ENCODE data around the gene TGFBRAP1. TPM values are rescaled to one million over a fixed set of nuclear protein-coding genes. Genes with fewer than 3 reads are reported as not detected.
A peak's percentile ranks its signal among the peaks of the same experiment; 100 is the strongest.

Gene TGFBRAP1
- total and polyA plus RNA-seq, 3 experiments from 2014 or later: 30.8 to 32.1 (median 30.8) TPM

DNA sequence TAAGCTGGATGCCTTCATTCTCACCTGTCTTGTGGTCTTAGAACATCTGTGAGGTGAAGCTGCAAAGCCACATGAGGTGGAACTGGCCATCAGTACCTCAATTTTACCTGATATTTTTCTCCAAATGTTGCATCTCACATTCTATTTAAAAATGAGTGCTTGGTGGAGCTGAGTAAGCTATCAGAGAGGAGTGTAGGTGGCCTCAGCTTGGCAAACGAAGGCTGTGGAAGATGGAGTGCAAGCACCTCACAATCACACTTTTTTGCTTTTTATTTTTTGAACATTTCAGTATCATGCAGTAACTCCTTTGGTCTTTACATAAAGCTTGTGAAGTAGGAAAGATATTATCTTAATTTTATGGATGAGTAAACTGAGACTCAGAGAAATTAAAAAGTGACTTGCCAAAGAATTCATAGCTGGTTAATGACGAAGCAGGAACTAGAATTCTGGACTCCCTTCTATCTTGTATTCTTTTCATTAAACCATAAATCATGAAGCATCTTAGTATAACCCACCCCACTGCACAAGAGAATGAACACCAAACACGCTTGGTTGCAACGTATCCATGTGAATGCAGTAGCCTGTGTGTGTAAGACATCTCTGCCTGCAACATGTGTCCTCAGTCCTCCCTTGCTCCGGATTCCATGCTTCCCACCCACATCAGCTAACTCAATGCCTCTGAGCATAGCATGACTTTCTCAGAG is 35.1 kb upstream of the TGFBRAP1 start:
- Histone ChIP-seq H3K9me3 (ENCODE audit: low read length) (no peaks in the 10 kb centered on the region), H3K27me3 (ENCODE audit: insufficient read depth, low read length, poor library complexity, severe bottlenecking) (no peaks in the 10 kb centered on the region), H3K27ac (ENCODE audit: low read depth, low read length) (no peak overlapping the region), H3K4me3 (ENCODE audit: low read length) (no peak overlapping the region), H3K4me1 (ENCODE audit: insufficient read depth, low read length) (peaks cover 19% of the 10 kb centered on the region), H3K36me3 (ENCODE audit: insufficient read depth, low read length) (no peaks in the 10 kb centered on the region)
- no peak for DNase-seq
- no peaks in the 10 kb centered on the region for H3K27me3 Mint-ChIP-seq
- no peak overlapping the region for H3K4me3 Mint-ChIP-seq
- ChIA-PET CTCF (no interaction called here), POLR2A (no interaction called here)
- peaks cover 3 to 18% (median 7%) of the 10 kb centered on the region in 3 donors for H3K36me3 Mint-ChIP-seq
- H3K9me3 Mint-ChIP-seq: no peaks in the 10 kb centered on the region
- peaks cover 17 to 21% (median 19%) of the 10 kb centered on the region in 3 donors for H3K4me1 Mint-ChIP-seq
- H3K27ac Mint-ChIP-seq: peak overlapping the region in 1 of 8 donors; percentile 40

DNA sequence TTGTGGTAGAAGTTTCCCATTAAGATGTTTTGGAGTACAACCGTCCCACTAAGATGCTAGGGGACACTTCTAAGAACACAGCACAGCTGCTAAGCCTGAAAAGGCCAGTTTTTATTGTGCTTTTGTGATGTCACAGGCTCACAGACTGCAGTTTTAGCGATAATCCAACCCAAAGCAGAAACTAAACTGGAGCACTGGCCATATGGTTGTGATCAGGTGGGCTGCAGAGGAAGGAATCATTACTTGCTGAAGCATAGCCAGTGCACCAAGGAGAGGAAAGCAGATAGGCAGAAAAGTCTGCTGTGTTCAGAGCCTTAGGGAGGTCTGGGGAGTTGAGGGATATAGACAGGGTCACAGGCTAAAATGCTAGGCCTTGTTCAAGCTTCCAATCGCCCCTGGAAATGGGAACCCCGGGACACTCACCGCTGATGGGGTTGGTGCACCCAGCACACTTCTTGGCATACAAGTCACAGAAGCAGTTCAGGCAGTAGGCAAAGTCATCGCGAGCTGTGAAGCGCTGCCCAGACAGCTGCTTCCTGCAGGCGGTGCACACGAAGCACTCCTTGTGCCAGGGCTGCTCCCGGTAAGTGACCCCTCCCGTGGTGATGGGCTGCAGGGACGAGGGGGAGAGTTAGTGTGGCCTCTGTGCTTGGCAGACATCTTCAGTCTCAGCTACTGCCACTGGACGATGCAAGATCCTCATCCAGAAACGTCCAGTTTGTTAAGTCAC is 33.5 kb upstream of the TGFBRAP1 start:
- no peaks in the 10 kb centered on the region for H3K27me3 Mint-ChIP-seq
- peaks cover 9 to 32% (median 15%) of the 10 kb centered on the region in 3 donors for H3K36me3 Mint-ChIP-seq
- no peak overlapping the region for H3K4me3 Mint-ChIP-seq
- CTCF ChIA-PET: interaction anchor here (0.6 to 0.9 kb wide), 3 partner anchors 31 to 181 kb away, joined by 3 to 4 read pairs (median 3); no protein-coding TSS in a partner anchor
- Histone ChIP-seq H3K9me3 (ENCODE audit: low read length) (no peaks in the 10 kb centered on the region), H3K36me3 (ENCODE audit: insufficient read depth, low read length) (no peaks in the 10 kb centered on the region), H3K4me1 (ENCODE audit: insufficient read depth, low read length) (peaks cover 19% of the 10 kb centered on the region), H3K27me3 (ENCODE audit: insufficient read depth, low read length, poor library complexity, severe bottlenecking) (no peaks in the 10 kb centered on the region), H3K4me3 (ENCODE audit: low read length) (no peak overlapping the region), H3K27ac (ENCODE audit: low read depth, low read length) (no peak overlapping the region)
- no peak for DNase-seq
- H3K27ac Mint-ChIP-seq: peak overlapping the region in 1 of 8 donors; percentile 38
- H3K4me1 Mint-ChIP-seq: peaks cover 17 to 21% (median 18%) of the 10 kb centered on the region in 3 donors
- POLR2A ChIA-PET: no interaction called here
- peaks cover 0 to 2% (median 0%) of the 10 kb centered on the region in 5 donors for H3K9me3 Mint-ChIP-seq

DNA sequence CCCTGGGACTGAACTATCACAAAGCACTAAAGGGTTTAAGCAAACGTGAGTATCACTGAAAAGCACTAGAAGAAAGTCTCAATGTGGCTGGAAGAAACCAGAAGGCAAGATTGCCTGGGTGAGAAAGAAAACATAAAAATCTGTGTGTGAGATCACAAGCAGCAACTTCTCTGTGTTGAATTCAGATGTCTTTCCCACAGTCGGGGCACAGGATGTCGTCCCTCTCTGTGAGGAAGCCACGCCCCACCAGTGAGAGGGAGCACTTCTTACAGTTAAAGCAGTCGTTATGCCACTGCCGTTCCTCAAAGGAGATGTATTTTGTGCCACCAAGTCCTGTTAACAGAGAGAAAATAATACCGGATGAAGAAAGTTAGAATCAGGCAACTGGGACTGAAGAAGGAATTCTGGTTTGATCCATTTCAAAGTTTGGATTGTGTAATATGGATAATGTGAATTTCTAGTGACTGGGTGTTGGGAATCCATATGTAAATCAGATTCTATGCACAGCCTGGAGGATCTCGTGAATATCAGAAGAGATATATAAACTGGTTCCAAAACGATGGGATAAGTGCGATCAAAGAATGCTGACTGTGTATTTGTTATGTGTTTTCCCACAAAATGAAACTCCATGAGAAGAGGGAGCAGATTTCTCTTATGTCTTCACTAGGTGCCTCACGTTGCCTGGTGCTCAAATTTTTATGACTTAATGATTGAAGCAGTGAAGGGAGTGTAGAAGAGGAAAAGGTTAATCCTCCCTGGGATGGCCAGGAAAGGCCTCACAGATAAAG is 31.8 kb upstream of the TGFBRAP1 start:
- Histone ChIP-seq H3K4me1 (ENCODE audit: insufficient read depth, low read length) (peaks cover 19% of the 10 kb centered on the region), H3K4me3 (ENCODE audit: low read length) (no peak overlapping the region), H3K27ac (ENCODE audit: low read depth, low read length) (no peak overlapping the region), H3K36me3 (ENCODE audit: insufficient read depth, low read length) (peaks cover 6% of the 10 kb centered on the region), H3K9me3 (ENCODE audit: low read length) (peaks cover 7% of the 10 kb centered on the region), H3K27me3 (ENCODE audit: insufficient read depth, low read length, poor library complexity, severe bottlenecking) (no peaks in the 10 kb centered on the region)
- ChIA-PET POLR2A (no interaction called here), CTCF (interaction anchor here (1.2 kb wide), 1 partner anchor 8 kb away, joined by 3 read pairs; no protein-coding TSS in a partner anchor)
- DNase-seq: peak in 1 of 5 donors; percentile 12
- Mint-ChIP-seq H3K4me3 (no peak overlapping the region), H3K27me3 (no peaks in the 10 kb centered on the region), H3K27ac (peak overlapping the region in 6 of 8 donors; percentile 2 to 59 (median 26)), H3K4me1 (peaks cover 17 to 21% (median 18%) of the 10 kb centered on the region in 3 donors), H3K36me3 (peaks cover 17 to 48% (median 32%) of the 10 kb centered on the region in 3 donors), H3K9me3 (peaks cover 7 to 14% (median 12%) of the 10 kb centered on the region in 5 donors)

GRCh38 chr2:105358593-105358992 is 29.1 kb upstream of the TGFBRAP1 start:
- Histone ChIP-seq H3K36me3 (ENCODE audit: insufficient read depth, low read length) (peaks cover 19% of the 10 kb centered on the region), H3K9me3 (ENCODE audit: low read length) (peaks cover 7% of the 10 kb centered on the region), H3K27me3 (ENCODE audit: insufficient read depth, low read length, poor library complexity, severe bottlenecking) (no peaks in the 10 kb centered on the region), H3K4me1 (ENCODE audit: insufficient read depth, low read length) (peaks cover 15% of the 10 kb centered on the region), H3K27ac (ENCODE audit: low read depth, low read length) (no peak overlapping the region), H3K4me3 (ENCODE audit: low read length) (no peak overlapping the region)
- POLR2A ChIA-PET: interaction anchor here (0.6 kb wide), 1 partner anchor 751 kb away, joined by 3 read pairs; no protein-coding TSS in a partner anchor
- Mint-ChIP-seq H3K36me3 (peaks cover 28 to 65% (median 50%) of the 10 kb centered on the region in 3 donors), H3K27ac (no peak overlapping the region), H3K4me3 (no peak overlapping the region), H3K27me3 (no peaks in the 10 kb centered on the region), H3K4me1 (peaks cover 14 to 21% (median 18%) of the 10 kb centered on the region in 3 donors), H3K9me3 (peaks cover 10 to 21% (median 15%) of the 10 kb centered on the region in 5 donors)
- CTCF ChIA-PET: no interaction called here
- DNase-seq: no peak

DNA sequence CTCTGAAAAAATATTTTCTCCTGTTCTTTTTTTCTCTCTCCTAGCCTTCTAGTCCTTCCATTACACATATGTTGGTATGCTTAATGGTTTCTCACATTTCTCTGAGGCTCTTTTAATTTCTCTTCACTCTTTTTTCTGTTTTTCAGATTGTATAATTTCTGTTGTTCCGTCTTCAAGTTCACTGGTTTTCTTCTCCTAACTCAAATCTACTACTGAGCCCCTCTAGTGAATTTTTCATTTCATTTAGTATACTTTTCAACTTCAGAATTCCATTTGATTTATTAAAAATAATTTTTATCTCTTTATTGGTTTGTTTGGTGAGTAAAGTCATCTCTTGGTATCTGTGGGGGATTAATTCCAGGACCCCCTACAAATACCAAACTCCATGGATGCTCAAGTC is 27.6 kb upstream of the TGFBRAP1 start:
- DNase-seq: no peak
- Histone ChIP-seq H3K4me3 (ENCODE audit: low read length) (no peak overlapping the region), H3K36me3 (ENCODE audit: insufficient read depth, low read length) (peaks cover 23% of the 10 kb centered on the region), H3K4me1 (ENCODE audit: insufficient read depth, low read length) (peaks cover 13% of the 10 kb centered on the region), H3K9me3 (ENCODE audit: low read length) (peaks cover 7% of the 10 kb centered on the region), H3K27me3 (ENCODE audit: insufficient read depth, low read length, poor library complexity, severe bottlenecking) (no peaks in the 10 kb centered on the region), H3K27ac (ENCODE audit: low read depth, low read length) (no peak overlapping the region)
- Mint-ChIP-seq H3K27me3 (no peaks in the 10 kb centered on the region), H3K27ac (no peak overlapping the region), H3K9me3 (peaks cover 10 to 21% (median 15%) of the 10 kb centered on the region in 5 donors), H3K4me1 (peaks cover 13 to 19% (median 18%) of the 10 kb centered on the region in 3 donors), H3K36me3 (peaks cover 34 to 76% (median 58%) of the 10 kb centered on the region in 3 donors), H3K4me3 (no peak overlapping the region)
- ChIA-PET CTCF (no interaction called here), POLR2A (no interaction called here)

DNA sequence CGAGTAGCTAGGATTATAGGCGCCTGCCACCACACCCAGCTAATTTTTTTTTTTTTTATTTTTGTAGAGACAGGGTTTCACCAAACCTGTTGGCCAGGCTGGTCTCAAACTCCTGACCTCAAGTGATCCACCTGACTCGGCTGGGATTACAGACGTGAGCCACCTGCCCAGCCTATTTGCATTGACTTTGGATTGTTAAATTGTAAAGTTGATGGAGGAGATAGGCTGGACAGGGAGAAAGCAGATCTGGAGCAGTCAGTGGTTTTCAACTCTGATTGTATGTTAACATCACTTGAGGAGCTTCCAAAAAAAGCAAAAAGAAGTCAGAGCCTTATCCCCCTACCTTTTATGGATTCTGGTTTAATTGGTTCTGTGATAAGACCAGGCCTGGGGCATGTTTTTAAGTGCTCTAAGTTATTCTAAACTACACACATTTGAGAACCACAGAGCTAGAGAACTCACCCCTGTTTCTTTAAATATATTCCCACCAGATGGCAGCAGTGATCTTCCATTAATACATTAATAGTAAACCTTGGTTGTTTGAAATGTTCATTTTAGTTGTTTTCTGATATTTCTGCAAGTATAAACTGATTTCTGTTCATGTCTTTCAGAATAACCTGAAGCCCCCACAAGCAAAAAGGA is 15.3 kb upstream of the TGFBRAP1 start:
- Mint-ChIP-seq H3K27ac (peak overlapping the region in 2 of 8 donors; percentile 14 to 25), H3K9me3 (no peaks in the 10 kb centered on the region), H3K4me3 (no peak overlapping the region), H3K4me1 (peaks cover 11 to 18% (median 12%) of the 10 kb centered on the region in 3 donors), H3K27me3 (no peaks in the 10 kb centered on the region), H3K36me3 (peaks cover 11 to 89% (median 23%) of the 10 kb centered on the region in 3 donors)
- H3K36me3 ChIP-seq (ENCODE audit: insufficient read depth, low read length): peaks cover 76% of the 10 kb centered on the region
- no peak overlapping the region for H3K4me3 ChIP-seq (ENCODE audit: low read length)
- ChIA-PET POLR2A (no interaction called here), CTCF (interaction anchor here (0.9 to 1.4 kb wide), 3 partner anchors 18 to 202 kb away, joined by 3 to 7 read pairs (median 4); no protein-coding TSS in a partner anchor)
- no peaks in the 10 kb centered on the region for H3K4me1 ChIP-seq (ENCODE audit: insufficient read depth, low read length)
- H3K27ac ChIP-seq (ENCODE audit: low read depth, low read length): no peak overlapping the region
- DNase-seq: peak in 1 of 5 donors; percentile 14
- H3K27me3 ChIP-seq (ENCODE audit: insufficient read depth, low read length, poor library complexity, severe bottlenecking): no peaks in the 10 kb centered on the region
- H3K9me3 ChIP-seq (ENCODE audit: low read length): no peaks in the 10 kb centered on the region

DNA sequence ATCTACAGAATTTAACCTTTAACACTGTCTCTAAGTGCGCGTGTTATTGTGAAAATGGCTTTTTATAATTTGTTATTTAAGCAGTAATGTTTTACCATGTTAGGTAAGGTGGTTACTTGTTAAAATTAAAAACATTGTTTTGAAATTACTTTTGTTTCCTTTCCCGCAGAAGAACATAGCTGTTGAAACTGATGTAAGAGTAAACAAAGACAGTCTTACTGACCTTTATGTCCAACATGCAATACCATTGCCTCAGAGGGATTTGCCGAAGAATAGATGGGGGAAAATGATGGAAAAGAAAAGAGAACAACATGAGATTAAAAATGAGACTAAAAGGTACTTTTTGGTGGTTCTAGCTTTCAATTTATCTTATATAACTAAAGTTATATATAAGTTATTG is 9.9 kb upstream of the TGFBRAP1 start:
- ChIA-PET CTCF (interaction anchor here (1.3 kb wide), 1 partner anchor 9 kb away, joined by 4 read pairs; no protein-coding TSS in a partner anchor), POLR2A (interaction anchor here (1.8 kb wide), 1 partner anchor 10 kb away, joined by 4 read pairs; the partner anchor contains the start of gene TGFBRAP1)
- peaks cover 33% of the 10 kb centered on the region for H3K36me3 ChIP-seq (ENCODE audit: insufficient read depth, low read length)
- H3K9me3 ChIP-seq (ENCODE audit: low read length): no peaks in the 10 kb centered on the region
- Mint-ChIP-seq H3K27me3 (no peaks in the 10 kb centered on the region), H3K36me3 (peaks cover 4 to 58% (median 11%) of the 10 kb centered on the region in 3 donors), H3K4me1 (peaks cover 43 to 50% (median 44%) of the 10 kb centered on the region in 3 donors), H3K4me3 (peak overlapping the region; percentile 7 to 99 (median 71)), H3K9me3 (no peaks in the 10 kb centered on the region), H3K27ac (peak overlapping the region in 7 of 8 donors; percentile 53 to 100 (median 100))
- H3K4me1 ChIP-seq (ENCODE audit: insufficient read depth, low read length): peaks cover 21% of the 10 kb centered on the region
- no peaks in the 10 kb centered on the region for H3K27me3 ChIP-seq (ENCODE audit: insufficient read depth, low read length, poor library complexity, severe bottlenecking)
- no peak overlapping the region for H3K27ac ChIP-seq (ENCODE audit: low read depth, low read length)
- H3K4me3 ChIP-seq (ENCODE audit: low read length): no peak overlapping the region
- no peak for DNase-seq

Data from CD8-positive, alpha-beta memory T cell (primary cell).